Breast epithelium (tissue), 4 donors: Measurements from ENCODE around the gene PTPRN2. TPM values are rescaled to one million over a fixed set of nuclear protein-coding genes. Genes with fewer than 3 reads are reported as not detected.

Experiments used
- DNase-seq, 2 donors: peaks; one replicate each; pipeline ENCODE4 v3.0.0-alpha.2; 2019; ENCODE audit warnings: low spot score in 2 of 2
- H3K27ac ChIP-seq, 2 donors: fragments of 200-600 bp; sonication (generic) in 1 of 2; one replicate each; pipeline ENCODE4 v1.5.1; 2016 to 2019; ENCODE audit warnings: mild to moderate bottlenecking in 1 of 2
- H3K27me3 ChIP-seq, 2 donors: fragments of 200-600 bp; sonication (generic) in 1 of 2; one replicate each; pipeline versions ENCODE4 v1.5.1 to v1.6.0; 2017 to 2019; ENCODE audit warnings: control low read depth in 1 of 2, mild to moderate bottlenecking in 1 of 2
- H3K36me3 ChIP-seq: fragments of 200-600 bp; one replicate; pipeline ENCODE4 v1.5.1; 2019
- H3K4me1 ChIP-seq, 2 donors: fragments of 200-600 bp; sonication (generic); one replicate each; pipeline ENCODE4 v1.5.1; 2016 to 2019; ENCODE audit warnings: control low read depth in 1 of 2
- H3K4me3 ChIP-seq, 3 donors: fragments of 200-600 bp; sonication (generic); 1 replicate in 2 of 3; 2 replicates in 1 of 3; pipeline ENCODE4 v1.5.1; 2016 to 2019; ENCODE audit warnings: mild to moderate bottlenecking in 3 of 3, moderate library complexity in 2 of 3
- H3K9me3 ChIP-seq, 2 donors: fragments of 200-600 bp; sonication (generic) in 1 of 2; one replicate each; pipeline ENCODE4 v1.5.1; 2016 to 2019; ENCODE audit warnings: control low read depth in 1 of 2
- POLR2A ChIP-seq: fragments of 450-650 bp; IDR thresholded peaks from one replicate; pipeline ENCODE4 v1.6.1; 2016; ENCODE audit warnings: antibody characterized with exemption, mild to moderate bottlenecking, moderate library complexity
- POLR2AphosphoS5 ChIP-seq, 3 donors: sonication (generic); formaldehyde crosslinking; IDR thresholded peaks; one replicate each; pipeline ENCODE4 v1.6.1; 2017; ENCODE audit warnings: antibody characterized with exemption in 3 of 3
- intact Hi-C: fragments of 100-400 bp; cut with DNase I; formaldehyde crosslinking; loops from one replicate; pipeline ENCODE4 v1.15.1; 2023; ENCODE audit warnings: low total_unique reads
- total RNA-seq, 3 donors: library from RNA; depleted of rRNA; stranded (reverse); fragments of >200 nt; gene quantifications; one replicate each; pipeline ENCODE4 v1.1.0, GENCODE V29; 2016
- TF ChIP-seq, protein P1 (sequence below), 3 donors: fragments of 450-650 bp; IDR thresholded peaks; one replicate each; pipeline ENCODE4 v1.5.1; 2016 to 2017; ENCODE audit warnings: antibody characterized with exemption in 3 of 3, mild to moderate bottlenecking in 3 of 3, moderate library complexity in 3 of 3

PTPRN2 gene
- total RNA-seq, 3 donors from 2014 or later = 1.6 to 2.2 (median 2.2) TPM

- intact Hi-C loops = loop anchor here (10.0 kb wide), 1 partner anchor 1914 kb away; no protein-coding TSS in a partner anchor
- TF ChIP-seq POLR2AphosphoS5 (IDR thresholded peaks at IDR 0.05) (no peak), POLR2A (no peak)
- TF ChIP-seq, protein P1, sequence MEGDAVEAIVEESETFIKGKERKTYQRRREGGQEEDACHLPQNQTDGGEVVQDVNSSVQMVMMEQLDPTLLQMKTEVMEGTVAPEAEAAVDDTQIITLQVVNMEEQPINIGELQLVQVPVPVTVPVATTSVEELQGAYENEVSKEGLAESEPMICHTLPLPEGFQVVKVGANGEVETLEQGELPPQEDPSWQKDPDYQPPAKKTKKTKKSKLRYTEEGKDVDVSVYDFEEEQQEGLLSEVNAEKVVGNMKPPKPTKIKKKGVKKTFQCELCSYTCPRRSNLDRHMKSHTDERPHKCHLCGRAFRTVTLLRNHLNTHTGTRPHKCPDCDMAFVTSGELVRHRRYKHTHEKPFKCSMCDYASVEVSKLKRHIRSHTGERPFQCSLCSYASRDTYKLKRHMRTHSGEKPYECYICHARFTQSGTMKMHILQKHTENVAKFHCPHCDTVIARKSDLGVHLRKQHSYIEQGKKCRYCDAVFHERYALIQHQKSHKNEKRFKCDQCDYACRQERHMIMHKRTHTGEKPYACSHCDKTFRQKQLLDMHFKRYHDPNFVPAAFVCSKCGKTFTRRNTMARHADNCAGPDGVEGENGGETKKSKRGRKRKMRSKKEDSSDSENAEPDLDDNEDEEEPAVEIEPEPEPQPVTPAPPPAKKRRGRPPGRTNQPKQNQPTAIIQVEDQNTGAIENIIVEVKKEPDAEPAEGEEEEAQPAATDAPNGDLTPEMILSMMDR (IDR thresholded peaks at IDR 0.05) = no peak
- H3K36me3 ChIP-seq = no peaks in the 10 kb centered on the region
- no peak for DNase-seq
- H3K27ac ChIP-seq = no peak overlapping the region
- no peaks in the 10 kb centered on the region for H3K27me3 ChIP-seq
- H3K4me1 ChIP-seq = no peaks in the 10 kb centered on the region
- H3K9me3 ChIP-seq = peaks cover 3 to 17% of the 10 kb centered on the region in 2 donors
- no peak overlapping the region for H3K4me3 ChIP-seq
Measured at GRCh38 chr7:158238616-158239289, 348.9 kb downstream of the PTPRN2 start.

DNA sequence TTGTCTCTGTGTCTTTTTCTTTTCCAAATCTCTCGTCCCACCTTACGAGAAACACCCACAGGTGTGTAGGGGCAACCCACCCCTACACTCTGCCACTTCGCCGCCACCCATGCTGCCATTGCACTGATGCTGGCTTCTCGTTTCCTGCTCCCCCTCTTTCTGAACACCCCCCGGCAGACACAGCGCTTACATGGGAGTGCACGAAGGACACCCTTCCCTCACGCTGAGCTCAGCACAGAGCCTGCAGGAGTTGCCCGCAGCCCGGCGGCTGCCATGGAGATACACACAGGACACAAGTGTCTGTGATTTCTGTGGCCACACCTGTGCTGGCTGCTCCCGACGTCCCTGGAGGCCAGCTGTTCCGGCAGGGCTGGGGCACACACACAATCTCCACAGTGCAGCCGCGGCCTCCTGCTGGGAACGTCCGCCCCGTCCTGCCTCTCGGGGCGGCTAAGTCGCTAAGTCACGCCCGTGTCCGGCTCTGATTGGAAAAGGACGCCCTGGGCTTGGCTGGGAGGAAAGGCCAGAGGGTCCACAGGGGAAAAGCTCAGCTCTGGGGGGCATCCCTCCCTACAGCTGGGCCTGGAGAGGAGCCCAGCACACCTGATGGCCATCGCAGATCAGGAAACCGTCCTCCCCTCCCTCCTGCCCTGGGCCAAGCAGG is 349.8 kb downstream of the PTPRN2 start:
- H3K36me3 ChIP-seq = no peaks in the 10 kb centered on the region
- DNase-seq = no peak
- no peaks in the 10 kb centered on the region for H3K27me3 ChIP-seq
- no peak overlapping the region for H3K4me3 ChIP-seq
- no peak overlapping the region for H3K27ac ChIP-seq
- H3K9me3 ChIP-seq = peaks cover 3 to 21% of the 10 kb centered on the region in 2 donors
- TF ChIP-seq POLR2AphosphoS5 (IDR thresholded peaks at IDR 0.05) (no peak), POLR2A (no peak)
- TF ChIP-seq, protein P1 (IDR thresholded peaks at IDR 0.05) = no peak
- intact Hi-C loops = loop anchor here (10.0 kb wide), 1 partner anchor 1913 kb away; no protein-coding TSS in a partner anchor
- no peaks in the 10 kb centered on the region for H3K4me1 ChIP-seq

DNA sequence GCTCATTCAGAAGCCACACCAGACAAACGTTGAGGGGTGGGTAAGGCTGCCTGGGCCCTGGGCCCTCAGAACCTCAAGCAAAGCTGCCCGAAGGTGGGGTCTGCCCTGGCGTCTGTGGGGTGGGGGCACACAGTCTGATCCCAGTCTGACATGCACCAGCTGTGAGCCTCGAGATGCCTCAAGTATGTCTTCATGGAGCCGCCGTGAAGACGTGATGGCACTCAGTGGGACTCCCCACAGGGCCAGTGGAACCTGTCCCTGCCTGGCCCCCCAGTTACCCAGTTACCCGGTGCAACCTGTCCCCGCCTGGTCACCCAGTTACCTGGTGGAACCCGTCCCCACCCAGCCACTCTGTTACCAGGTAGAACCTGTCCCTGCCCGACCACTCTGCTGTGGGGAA is 351.2 kb downstream of the PTPRN2 start:
- DNase-seq = no peak
- H3K27me3 ChIP-seq = no peaks in the 10 kb centered on the region
- H3K4me3 ChIP-seq = no peak overlapping the region
- H3K36me3 ChIP-seq = no peaks in the 10 kb centered on the region
- H3K27ac ChIP-seq = no peak overlapping the region
- intact Hi-C loops = loop anchor here (10.0 kb wide), 1 partner anchor 1912 kb away; no protein-coding TSS in a partner anchor
- no peaks in the 10 kb centered on the region for H3K4me1 ChIP-seq
- H3K9me3 ChIP-seq = peaks cover 3 to 30% of the 10 kb centered on the region in 2 donors
- TF ChIP-seq POLR2AphosphoS5 (IDR thresholded peaks at IDR 0.05) (no peak), POLR2A (no peak)
- TF ChIP-seq, protein P1 (IDR thresholded peaks at IDR 0.05) = no peak

- Histone ChIP-seq H3K27ac (no peak overlapping the region), H3K9me3 (peaks cover 3 to 36% of the 10 kb centered on the region in 2 donors), H3K36me3 (no peaks in the 10 kb centered on the region), H3K4me3 (no peak overlapping the region), H3K27me3 (no peaks in the 10 kb centered on the region), H3K4me1 (no peaks in the 10 kb centered on the region)
- intact Hi-C loops = loop anchor here (10.0 kb wide), 1 partner anchor 1911 kb away; no protein-coding TSS in a partner anchor
- TF ChIP-seq POLR2AphosphoS5 (IDR thresholded peaks at IDR 0.05) (no peak), POLR2A (no peak)
- TF ChIP-seq, protein P1 (IDR thresholded peaks at IDR 0.05) = no peak
- DNase-seq = no peak
Measured at GRCh38 chr7:158235862-158236261, 351.8 kb downstream of the PTPRN2 start.

DNA sequence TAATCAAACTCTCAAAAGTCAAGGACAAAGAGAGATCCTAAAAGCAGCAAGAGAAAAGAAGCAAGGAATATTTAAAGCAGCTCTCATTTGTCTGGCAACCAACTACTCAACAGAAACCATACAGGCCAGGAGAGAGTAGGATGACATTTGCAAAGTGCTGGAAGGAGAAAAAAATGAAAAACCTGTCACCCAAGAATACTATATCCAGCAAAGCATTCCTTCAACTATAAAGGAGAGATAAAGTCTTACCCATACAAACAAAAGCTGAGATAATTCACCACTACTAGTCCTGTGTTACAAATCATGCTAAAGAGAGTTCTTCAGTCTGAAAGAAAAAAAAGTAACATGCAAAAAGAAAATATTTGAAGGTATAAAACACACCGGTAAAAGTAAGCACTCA is 357.7 kb downstream of the PTPRN2 start:
- intact Hi-C loops = loop anchor here (1.0 to 10.0 kb wide), 2 partner anchors 44 to 1905 kb away; no protein-coding TSS in a partner anchor
- TF ChIP-seq, protein P1 (IDR thresholded peaks at IDR 0.05) = no peak
- no peak for TF ChIP-seq POLR2A
- TF ChIP-seq POLR2AphosphoS5 (IDR thresholded peaks at IDR 0.05) = no peak

More for the DNA sequence above, 357.7 kb downstream of the PTPRN2 start:
- Histone ChIP-seq H3K27me3 (peaks cover 0 to 4% of the 10 kb centered on the region in 2 donors), H3K9me3 (peaks cover 0 to 54% of the 10 kb centered on the region in 2 donors), H3K36me3 (no peaks in the 10 kb centered on the region), H3K4me1 (no peaks in the 10 kb centered on the region), H3K4me3 (no peak overlapping the region), H3K27ac (no peak overlapping the region)
- no peak for DNase-seq
